ENCODE results near the gene IGSF22.

Gene IGSF22

GRCh38 chr11:18765554-18765953 is 39.6 kb upstream of the IGSF22 start:
- Histone ChIP-seq H3K4me3 (ENCODE audit: low read depth, low read length) (no peak overlapping the region), H3K36me3 (ENCODE audit: control insufficient read depth in 2 of 2, insufficient read depth in 1 of 2, low read length in 2 of 2) (no peaks in the 10 kb centered on the region), H3K4me1 (ENCODE audit: control insufficient read depth, insufficient read depth, low read length) (no peaks in the 10 kb centered on the region), H3K27ac (ENCODE audit: extremely low read depth, low read depth, low read length) (no peak overlapping the region), H3K9me3 (ENCODE audit: control insufficient read depth, insufficient read depth, low read depth, low read length) (no peaks in the 10 kb centered on the region)
- no peak for TF ChIP-seq ZNF19 (tag by site-specific recombination; IDR thresholded peaks at IDR 0.05; ENCODE audit: low read depth)
- TF ChIP-seq ZNF248 (tag by site-specific recombination; IDR thresholded peaks at IDR 0.05), result no peak
- TF ChIP-seq SP3 (tag by site-specific recombination; IDR thresholded peaks at IDR 0.05), result no peak
- TF ChIP-seq ZNF2 (tag by site-specific recombination; IDR thresholded peaks at IDR 0.05), result no peak
- no peak for TF ChIP-seq ZNF513 (tag by site-specific recombination; IDR thresholded peaks at IDR 0.05)
- CTCF ChIA-PET, result interaction anchor here (0.6 to 4.1 kb wide), 14 partner anchors 9 to 803 kb away, joined by 3 to 31 read pairs (median 4); no protein-coding TSS in a partner anchor
- POLR2A ChIA-PET, result no interaction called here

GRCh38 chr11:18761741-18762140 is 35.8 kb upstream of the IGSF22 start:
- no peak overlapping the region for H3K4me3 ChIP-seq (ENCODE audit: low read depth, low read length)
- ChIA-PET CTCF (interaction anchor here (4.1 kb wide), 1 partner anchor 13 kb away, joined by 31 read pairs; no protein-coding TSS in a partner anchor), POLR2A (no interaction called here)
- no peak for TF ChIP-seq OVOL3 (tag by site-specific recombination; IDR thresholded peaks at IDR 0.05)
- no peak for TF ChIP-seq PRDM10 (tag by site-specific recombination; IDR thresholded peaks at IDR 0.05)
- TF ChIP-seq ZNF10 (tag by site-specific recombination; IDR thresholded peaks at IDR 0.05), result no peak
- no peak for TF ChIP-seq ZNF488 (tag by site-specific recombination; IDR thresholded peaks at IDR 0.05)
- no peak overlapping the region for H3K27ac ChIP-seq (ENCODE audit: extremely low read depth, low read depth, low read length)
- H3K36me3 ChIP-seq (ENCODE audit: control insufficient read depth in 2 of 2, insufficient read depth in 1 of 2, low read length in 2 of 2), result no peaks in the 10 kb centered on the region
- no peaks in the 10 kb centered on the region for H3K4me1 ChIP-seq (ENCODE audit: control insufficient read depth, insufficient read depth, low read length)
- no peaks in the 10 kb centered on the region for H3K9me3 ChIP-seq (ENCODE audit: control insufficient read depth, insufficient read depth, low read depth, low read length)

GRCh38 chr11:18761144-18761543 is 35.2 kb upstream of the IGSF22 start:
- ChIA-PET POLR2A (no interaction called here), CTCF (interaction anchor here (0.6 to 0.7 kb wide), 2 partner anchors 11 to 23 kb away, joined by 3 read pairs; no protein-coding TSS in a partner anchor)
- Histone ChIP-seq H3K4me1 (ENCODE audit: control insufficient read depth, insufficient read depth, low read length) (no peaks in the 10 kb centered on the region), H3K4me3 (ENCODE audit: low read depth, low read length) (no peak overlapping the region), H3K36me3 (ENCODE audit: control insufficient read depth in 2 of 2, insufficient read depth in 1 of 2, low read length in 2 of 2) (no peaks in the 10 kb centered on the region), H3K27ac (ENCODE audit: extremely low read depth, low read depth, low read length) (no peak overlapping the region), H3K9me3 (ENCODE audit: control insufficient read depth, insufficient read depth, low read depth, low read length) (no peaks in the 10 kb centered on the region)
- TF ChIP-seq YY2 (tag by site-specific recombination; IDR thresholded peaks at IDR 0.05), result no peak
- no peak for TF ChIP-seq KLF7 (tag by site-specific recombination; IDR thresholded peaks at IDR 0.05; ENCODE audit: borderline replicate concordance)
- TF ChIP-seq ZNF639 (tag by site-specific recombination; IDR thresholded peaks at IDR 0.05), result no peak
- TF ChIP-seq BCL11A (tag by site-specific recombination; IDR thresholded peaks at IDR 0.05; ENCODE audit: low read depth), result no peak
- TF ChIP-seq ZNF571 (tag by site-specific recombination; IDR thresholded peaks at IDR 0.05), result no peak
- TF ChIP-seq ZNF211 (tag by site-specific recombination; IDR thresholded peaks at IDR 0.05; ENCODE audit: low read depth), result no peak
- TF ChIP-seq ZIC2 (tag by site-specific recombination; IDR thresholded peaks at IDR 0.05), result no peak
- TF ChIP-seq TSHZ1 (tag by site-specific recombination; IDR thresholded peaks at IDR 0.05; ENCODE audit: borderline replicate concordance), result no peak
- TF ChIP-seq ZNF341 (tag by site-specific recombination; IDR thresholded peaks at IDR 0.05; ENCODE audit: low read depth), result no peak
- no peak for TF ChIP-seq HOXD13 (CRISPR knock-in tag; IDR thresholded peaks at IDR 0.05; ENCODE audit: borderline replicate concordance)
- TF ChIP-seq GFI1B (tag by site-specific recombination; IDR thresholded peaks at IDR 0.05), result no peak
